A673 (cell line): Measurements from ENCODE around the gene DHRS9.

ENCODE experiments used
- CTCF ChIP-seq: fragments of 300-800, 200-600 bp; sonication (generic); conservative IDR thresholded peaks from 2 replicates; pipeline ENCODE4 v1.5.1; 2017; ENCODE audit warnings: low read depth, mild to moderate bottlenecking, antibody characterized with exemption, low read length, moderate library complexity, mixed read lengths
- EZH2 ChIP-seq: fragments of 200-600 bp; sonication (generic); IDR thresholded peaks from 2 replicates; pipeline ENCODE4 v1.6.1; 2017; ENCODE audit warnings: borderline replicate concordance, low read depth, mild to moderate bottlenecking, mixed read lengths, antibody characterized with exemption, low read length; ENCODE audit not compliant: poor library complexity, severe bottlenecking

GRCh38 chr2:169143998-169144397 lies 74.6 kb downstream of the DHRS9 start:
- no peak for TF ChIP-seq EZH2
- TF ChIP-seq CTCF, result no peak
